HG03558 (cell line): ENCODE data around the gene ATXN7L2.
"Not testable (repeated sequence)": the region's sequence is repeated elsewhere in the genome, so short reads cannot be mapped to it uniquely, and the experiment has no call there.

Experiments
- ATAC-seq: cut with Tn5 transposase; IDR thresholded peaks from one replicate; pipeline ENCODE4 v1.9.1; 2021; ENCODE audit warnings: moderate number of reproducible peaks; ENCODE audit not compliant: unreplicated experiment; ENCODE audit errors: extremely low read depth

The ATXN7L2 gene, protein sequence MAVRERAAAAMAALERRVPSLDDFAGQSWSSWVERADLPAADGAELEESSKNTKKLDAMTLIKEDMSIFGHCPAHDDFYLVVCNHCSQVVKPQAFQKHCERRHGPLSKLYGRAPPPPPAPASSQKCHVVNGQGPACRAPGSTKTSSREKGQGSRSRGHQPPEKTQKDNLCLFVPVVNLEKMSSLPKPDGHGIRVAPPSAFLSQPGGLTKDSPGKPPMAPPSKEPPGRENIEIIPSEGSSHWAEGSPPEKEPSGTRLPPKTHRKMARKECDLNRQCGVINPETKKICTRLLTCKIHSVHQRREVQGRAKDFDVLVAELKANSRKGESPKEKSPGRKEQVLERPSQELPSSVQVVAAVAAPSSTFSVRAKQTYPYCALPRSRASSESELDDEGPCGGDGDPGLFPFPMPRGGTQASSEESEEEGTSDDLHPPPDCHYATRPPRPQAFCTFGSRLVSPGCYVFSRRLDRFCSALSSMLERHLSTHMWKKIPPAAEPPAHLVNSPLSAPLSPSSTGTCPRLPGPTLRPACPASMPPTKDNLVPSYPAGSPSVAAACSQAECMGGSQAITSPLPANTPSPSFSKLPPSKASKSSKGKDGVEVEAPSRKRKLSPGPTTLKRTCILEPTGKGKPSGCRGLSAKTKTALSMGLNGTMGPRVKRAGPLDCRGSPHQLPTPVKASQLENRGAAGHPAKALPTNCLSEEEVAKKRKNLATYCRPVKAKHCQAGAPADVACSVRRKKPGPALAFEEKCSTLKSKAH

DNA sequence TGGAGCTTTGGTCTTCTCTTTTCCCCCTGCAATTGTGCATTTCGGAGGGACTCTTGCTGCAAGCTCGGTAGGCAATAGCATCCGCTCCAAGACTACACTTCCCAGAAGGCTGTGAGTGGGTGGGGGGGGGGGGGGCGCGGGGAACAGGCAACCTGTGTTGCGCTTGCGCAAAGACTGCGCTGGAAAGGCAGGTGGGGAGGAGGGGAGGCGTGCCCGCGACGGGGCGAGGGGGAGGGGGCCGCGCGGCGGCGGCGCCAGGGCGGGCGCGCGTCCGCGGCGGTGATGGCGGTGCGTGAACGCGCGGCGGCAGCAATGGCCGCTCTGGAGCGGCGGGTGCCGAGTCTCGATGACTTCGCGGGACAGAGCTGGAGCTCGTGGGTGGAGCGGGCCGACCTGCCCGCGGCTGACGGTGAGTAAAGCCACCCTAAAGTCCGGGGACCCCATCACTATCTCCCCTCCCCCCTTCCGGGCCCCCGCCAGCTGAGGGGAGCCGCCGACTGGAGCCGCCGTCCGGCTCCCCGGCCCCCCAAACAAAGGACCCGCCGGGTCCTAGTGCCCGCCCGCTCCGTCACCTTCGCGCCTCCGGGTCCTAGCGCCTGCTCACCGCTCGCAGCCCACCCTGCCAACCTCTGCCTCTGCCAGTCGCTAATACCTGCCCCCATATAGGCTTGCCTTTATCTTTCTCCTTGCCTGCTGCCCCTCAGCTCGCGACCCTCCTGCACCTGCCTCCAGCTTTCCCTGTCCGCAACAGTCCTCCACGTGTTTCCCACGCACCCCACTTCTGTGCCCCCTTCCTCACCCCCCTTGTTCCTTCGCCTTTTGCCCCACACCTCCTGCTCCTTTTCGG lies at the start of gene ATXN7L2:
TSS of gene ATXN7L2 (plus strand) at position 234 of the 847 bp plus-strand sequence. CDS start at position 283, 49 bp downstream.
- ATAC-seq = peak; percentile 58

- ATAC-seq = no peak
These were observed 49.2 kb upstream of the ATXN7L2 start for GRCh38 chr1:109434484-109434883.

DNA sequence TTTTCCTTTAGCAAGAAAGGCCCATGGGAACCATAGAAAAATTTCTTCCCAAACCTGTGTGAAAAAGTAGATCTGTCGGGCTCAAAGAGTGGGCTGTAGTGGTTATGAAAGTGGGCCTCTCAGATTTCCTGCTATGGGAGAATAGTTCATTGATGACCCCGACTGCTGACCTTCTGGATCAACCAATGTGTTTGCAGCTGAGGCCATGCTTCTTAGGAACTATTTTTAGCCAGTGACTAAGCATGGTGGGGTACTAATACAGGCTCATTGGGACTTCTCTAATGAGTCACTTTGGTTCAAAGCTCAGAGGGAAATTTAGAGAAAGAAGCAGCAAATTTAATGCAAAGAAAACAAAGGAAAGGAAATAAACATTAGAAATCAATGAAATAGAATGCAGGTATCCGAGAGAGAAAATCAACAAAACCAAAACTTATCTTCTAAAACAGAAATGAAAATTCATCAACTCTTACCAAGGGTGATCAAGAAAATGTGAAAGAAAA lies 44.9 kb upstream of the ATXN7L2 start:
- no peak for ATAC-seq

DNA sequence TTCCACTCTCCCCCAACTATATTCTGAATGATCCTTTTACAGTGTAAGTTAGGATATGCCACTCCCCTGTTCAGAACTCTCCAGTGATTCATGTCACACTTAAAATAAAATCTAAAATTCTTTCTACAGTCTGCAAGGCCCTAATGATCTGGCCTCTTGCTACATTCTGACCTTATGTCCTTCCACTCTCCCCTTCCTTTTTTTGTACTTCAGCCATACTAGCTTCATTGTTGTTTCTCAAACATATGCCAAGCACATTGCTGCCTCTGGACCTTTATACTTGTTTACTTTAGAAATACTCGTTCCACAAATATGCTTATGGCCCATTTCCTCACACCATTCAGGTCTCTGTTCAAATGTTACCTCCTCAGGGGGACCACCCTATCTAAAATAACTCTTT lies 42.6 kb upstream of the ATXN7L2 start:
- ATAC-seq = no peak

DNA sequence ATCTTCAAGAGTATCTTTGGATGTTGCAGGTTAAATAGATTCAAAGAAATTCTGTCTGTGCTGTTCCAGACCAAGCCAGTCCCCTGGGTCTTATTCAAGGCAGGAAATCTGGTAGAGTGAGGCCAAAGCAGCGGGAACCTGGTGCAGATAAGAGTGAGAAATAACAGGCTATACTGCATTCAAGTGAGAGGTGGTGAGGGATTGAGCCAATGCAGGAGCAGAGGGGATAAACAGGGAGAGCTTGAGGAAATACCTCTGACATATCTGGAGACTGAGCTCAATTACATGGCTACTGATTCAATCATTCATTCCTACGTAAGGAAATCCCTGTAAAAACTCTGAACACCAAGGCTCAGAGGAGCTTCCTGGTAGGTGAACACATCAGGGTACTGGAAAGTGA lies 40.2 kb upstream of the ATXN7L2 start:
- ATAC-seq = no peak

GRCh38 chr1:109444346-109444745 lies 39.4 kb upstream of the ATXN7L2 start:
- no peak for ATAC-seq

DNA sequence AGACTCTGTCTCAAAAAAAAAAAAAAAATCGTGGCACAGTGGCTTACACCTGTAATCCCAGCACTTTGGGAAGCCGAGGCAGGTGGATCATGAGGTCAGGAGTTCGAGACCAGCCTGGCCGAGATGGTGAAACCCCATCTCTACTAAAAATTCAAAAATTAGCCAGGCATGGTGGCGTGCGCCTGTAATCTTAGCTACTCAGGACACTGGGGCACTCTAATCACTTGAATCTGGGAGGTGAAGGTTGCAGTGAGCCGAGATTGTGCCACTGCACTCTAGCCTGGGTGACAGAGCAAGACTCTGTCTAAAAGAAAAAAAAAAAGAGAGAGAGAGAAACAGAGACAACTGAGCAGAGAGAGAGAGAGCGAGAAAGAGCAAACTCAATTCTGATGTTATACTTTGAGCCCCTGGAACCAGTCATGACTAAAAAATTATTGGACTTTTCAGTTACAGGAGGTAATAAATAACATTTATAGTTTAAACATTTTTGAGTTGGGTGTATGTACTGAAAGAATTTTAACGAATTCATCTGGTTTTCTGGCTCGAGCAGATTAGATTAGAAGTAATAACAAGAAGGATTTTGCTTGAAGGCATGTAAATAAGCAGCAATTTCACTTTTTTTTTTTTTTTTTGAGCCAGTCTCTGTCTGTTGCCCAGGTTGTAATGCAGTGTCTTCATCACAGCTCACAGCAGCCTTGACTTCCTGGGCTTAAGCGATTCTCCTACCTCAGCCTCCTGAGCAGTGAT lies 37.6 kb upstream of the ATXN7L2 start:
- not testable (repeated sequence) for ATAC-seq

DNA sequence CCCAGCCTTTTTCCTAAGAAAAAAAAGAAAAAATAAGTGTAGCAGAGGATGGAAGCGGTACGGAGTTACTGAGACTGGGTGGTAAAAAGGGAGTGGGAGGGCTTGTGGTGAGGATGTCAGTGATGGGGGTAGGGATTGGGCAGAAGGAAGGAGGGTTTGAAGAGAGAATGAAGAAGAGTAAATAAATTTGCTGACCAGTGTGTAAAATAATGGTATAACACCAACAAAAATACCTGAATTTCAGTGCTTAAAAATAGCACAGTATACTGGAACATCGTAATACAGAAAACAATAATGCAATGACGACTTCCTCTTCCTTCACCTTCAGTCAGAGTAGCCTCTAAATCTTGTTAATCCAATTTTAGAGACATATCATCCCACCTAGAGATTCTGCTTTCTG lies 36.2 kb upstream of the ATXN7L2 start:
- ATAC-seq = no peak

DNA sequence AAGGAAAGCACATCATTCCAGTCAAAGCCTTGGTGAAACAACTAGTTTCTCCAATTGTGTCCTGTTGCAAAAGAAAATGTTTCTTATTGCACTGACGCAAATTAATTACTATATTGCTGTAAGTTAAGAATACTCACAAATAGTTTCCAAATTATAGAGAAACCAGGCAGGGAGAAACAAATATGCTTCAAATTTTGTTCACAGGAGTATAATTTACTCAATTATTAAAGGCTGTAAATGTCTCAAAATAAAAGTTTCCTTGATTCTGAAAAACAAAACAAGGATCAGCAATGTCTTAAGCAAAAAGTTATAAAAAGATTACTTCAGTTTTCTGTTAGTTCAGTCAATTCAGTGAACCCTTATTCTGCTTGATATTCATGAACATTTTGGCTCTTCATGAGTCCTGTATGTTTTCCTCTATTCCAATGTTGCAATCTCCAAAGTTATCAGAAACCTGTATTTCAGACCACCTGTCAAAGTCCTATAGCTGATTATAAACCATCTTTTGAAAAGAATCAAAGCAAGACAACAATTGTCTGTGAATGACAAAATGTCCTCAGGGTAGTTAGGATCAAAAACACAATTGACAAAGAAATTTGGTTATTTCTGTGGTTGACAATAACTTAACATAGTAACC lies 29.1 kb upstream of the ATXN7L2 start:
- no peak for ATAC-seq

DNA sequence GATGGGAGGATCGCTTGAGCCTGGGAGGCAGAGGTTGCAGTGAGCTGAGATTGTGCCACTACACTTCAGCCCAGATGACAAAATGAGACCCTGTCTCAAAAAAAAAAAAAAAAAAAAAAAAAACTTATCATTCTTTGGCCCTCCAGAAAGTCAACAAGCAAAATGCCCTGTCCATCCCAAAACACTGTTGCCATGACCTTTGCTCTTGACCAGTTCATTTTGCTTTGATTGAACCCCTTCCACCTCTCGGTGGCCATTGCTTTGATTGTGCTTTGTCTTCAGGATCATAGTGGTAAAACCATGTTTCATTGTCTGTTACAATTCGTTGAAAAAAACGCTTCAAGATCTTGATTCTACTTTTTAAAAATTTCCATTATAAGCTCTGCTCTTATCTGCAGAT lies 25.9 kb upstream of the ATXN7L2 start:
- no peak for ATAC-seq

DNA sequence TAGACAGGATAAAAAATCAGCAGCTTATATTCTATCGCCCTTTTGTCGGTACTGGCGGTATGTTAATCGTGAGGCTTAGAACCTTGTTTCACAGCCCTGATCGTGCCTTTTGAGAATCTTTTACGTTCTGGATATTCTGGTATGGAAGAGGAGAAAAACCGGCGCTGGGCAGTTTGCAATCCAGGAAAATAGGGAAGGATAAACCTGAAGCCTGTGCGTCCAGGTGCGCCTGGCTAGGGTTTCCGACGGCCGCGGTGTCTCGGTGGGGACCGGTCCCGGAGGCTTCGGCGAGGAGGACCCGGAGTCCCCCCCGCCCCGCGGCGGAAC lies 17.6 kb upstream of the ATXN7L2 start:
- no peak for ATAC-seq

DNA sequence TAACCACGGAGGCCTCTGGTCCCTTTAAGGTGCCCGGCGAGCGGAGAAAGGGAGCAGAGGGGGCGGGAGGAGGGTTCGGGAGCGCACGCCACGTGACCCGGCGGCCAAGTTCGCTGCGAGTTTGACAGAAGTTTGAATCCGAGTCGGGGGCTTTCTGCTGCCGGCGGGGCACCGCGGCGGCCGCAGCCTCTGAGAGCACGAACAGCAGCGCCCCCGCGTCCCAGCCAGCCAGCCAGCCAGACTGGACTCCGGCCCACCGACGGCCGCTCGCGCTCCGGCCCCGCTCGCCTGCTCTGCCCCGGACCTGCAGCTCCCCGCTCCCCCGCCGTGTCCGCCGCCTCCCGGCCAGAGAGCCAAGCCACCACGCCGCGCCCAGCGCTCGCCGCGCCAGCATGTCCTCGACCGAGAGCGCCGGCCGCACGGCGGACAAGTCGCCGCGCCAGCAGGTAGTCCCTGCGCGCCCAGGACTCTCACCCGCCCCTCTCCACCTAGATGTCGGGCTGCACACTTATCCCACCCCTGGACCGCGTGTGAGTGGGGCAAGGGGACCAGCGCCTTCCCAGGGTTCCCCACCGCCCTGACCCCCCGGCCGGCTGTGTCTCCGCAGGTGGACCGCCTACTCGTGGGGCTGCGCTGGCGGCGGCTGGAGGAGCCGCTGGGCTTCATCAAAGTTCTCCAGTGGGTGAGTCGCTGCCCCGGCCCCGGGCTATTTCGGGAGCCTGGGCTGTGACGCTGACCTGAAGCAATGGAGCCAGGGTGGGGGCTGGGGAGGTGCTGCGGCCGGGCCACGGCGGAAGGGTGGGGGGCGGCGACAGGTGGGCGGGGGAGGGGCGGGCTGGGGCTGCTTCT lies 17.0 kb upstream of the ATXN7L2 start, which contains the start of gene SYPL2:
TSS of gene SYPL2 (plus strand) at position 95 of the 849 bp plus-strand sequence. CDS start at position 393, 298 bp downstream.
- no peak for ATAC-seq

DNA sequence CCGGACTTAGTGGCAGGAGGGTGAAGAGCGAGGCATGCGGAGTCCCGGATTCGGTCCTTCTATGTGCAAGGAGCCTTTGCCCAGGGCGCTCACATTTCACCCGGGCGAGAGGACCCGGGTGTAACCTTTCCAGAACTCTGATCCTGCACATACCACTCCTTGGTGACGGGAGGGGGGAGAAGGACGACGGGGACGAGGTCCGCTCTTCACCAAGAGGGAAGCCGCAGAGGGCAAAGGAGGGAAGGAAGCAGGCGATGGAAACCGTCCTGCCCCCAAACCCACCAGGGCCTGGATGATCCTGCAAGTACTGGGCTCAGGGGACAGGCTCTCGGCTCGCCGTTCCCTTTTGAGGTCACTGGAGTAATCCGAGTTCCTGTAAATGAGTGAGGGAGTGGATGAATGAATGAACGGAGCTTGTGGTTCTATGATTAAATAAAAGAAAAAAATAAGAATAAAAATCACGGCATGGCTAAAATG lies 16.4 kb upstream of the ATXN7L2 start:
- ATAC-seq = no peak

- ATAC-seq = no peak
These were observed 15.6 kb upstream of the ATXN7L2 start for GRCh38 chr1:109468061-109468460.

- no peak for ATAC-seq
These were observed 14.8 kb upstream of the ATXN7L2 start for GRCh38 chr1:109468903-109469302.

DNA sequence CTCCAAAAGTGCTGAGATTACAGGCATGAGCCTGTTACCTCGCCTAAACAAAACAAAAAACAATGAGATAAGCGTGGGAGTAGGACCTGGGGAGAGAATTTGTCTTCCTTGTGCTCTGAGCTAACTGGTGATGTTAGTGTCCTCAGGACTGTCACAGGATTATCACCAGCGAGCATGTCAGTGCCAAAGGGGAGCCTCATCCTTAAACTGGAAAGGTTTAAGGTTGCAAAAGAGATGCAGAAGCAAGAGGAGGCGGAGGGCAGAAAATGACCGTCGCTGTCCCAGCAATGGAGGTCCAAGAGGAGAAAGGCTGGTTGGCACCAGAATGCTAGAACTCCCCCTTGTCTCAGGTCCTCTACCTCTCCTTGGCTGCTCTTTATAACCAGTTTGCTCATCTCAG lies 13.5 kb upstream of the ATXN7L2 start:
- no peak for ATAC-seq

GRCh38 chr1:109472779-109473178 lies 10.9 kb upstream of the ATXN7L2 start:
- ATAC-seq = no peak
